Measurements from ENCODE around the gene TMEM176B. TPM values are rescaled to one million over a fixed set of nuclear protein-coding genes. Genes with fewer than 3 reads are reported as not detected.

Gene TMEM176B
- total and polyA plus RNA-seq, 12 donors, result 15.9 to 149 (median 35.6) TPM

DNA sequence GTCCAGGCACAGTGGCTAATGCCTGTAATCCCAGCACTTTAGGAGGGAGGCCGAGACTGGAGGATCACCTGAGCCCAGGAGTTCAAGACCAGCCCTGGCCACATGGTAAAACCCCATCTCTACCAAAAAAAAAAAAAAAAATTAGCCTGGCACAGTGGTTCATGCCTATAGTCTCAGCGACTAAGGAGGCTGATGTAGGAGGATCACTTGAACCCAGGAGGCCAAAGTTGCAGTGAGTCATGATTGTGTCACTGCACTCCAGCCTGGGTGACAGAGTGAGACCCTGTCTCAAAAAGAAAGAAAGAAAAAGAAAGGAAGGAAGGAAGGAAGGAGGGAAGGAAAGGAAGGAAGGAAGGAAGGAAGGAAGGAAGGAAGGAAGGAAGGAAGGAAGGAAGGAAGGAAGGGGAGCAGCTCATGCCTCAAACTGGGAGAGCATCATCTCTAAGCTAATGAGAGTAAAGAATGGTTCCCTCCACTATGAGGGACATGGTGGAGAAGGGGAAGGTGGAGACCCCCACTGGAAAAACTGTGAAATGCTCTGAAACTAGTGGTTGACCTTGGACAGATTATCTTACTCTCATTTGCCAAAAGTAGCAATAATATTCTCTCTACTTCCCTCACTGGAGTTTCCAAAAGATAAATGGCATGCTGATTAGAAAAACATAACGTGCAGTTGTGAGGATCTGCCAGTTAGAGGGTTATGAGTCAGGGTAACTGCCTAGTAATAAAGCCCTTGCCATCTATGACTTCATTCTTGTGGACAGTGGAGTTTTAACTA, 46.1 kb downstream of the TMEM176B start:
- peak overlapping the region in 9 of 10 donors; percentile 25 to 87 (median 83) for H3K27ac ChIP-seq
- H3K9me3 ChIP-seq, result no peaks in the 10 kb centered on the region
- H3K4me3 ChIP-seq, result no peak overlapping the region
- H3K36me3 ChIP-seq, result no peaks in the 10 kb centered on the region
- H3K27me3 ChIP-seq, result no peaks in the 10 kb centered on the region
- TF ChIP-seq, protein P1, sequence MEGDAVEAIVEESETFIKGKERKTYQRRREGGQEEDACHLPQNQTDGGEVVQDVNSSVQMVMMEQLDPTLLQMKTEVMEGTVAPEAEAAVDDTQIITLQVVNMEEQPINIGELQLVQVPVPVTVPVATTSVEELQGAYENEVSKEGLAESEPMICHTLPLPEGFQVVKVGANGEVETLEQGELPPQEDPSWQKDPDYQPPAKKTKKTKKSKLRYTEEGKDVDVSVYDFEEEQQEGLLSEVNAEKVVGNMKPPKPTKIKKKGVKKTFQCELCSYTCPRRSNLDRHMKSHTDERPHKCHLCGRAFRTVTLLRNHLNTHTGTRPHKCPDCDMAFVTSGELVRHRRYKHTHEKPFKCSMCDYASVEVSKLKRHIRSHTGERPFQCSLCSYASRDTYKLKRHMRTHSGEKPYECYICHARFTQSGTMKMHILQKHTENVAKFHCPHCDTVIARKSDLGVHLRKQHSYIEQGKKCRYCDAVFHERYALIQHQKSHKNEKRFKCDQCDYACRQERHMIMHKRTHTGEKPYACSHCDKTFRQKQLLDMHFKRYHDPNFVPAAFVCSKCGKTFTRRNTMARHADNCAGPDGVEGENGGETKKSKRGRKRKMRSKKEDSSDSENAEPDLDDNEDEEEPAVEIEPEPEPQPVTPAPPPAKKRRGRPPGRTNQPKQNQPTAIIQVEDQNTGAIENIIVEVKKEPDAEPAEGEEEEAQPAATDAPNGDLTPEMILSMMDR (IDR thresholded peaks at IDR 0.05), result peak in 7 of 9 donors; percentile 8 to 62 (median 50)
- intact Hi-C loops (cut with DNase I), result loop anchor here in 7 of 10 donors (2.0 to 10.0 kb wide), 9 partner anchors 15 to 389 kb away; partner anchors contain the start of genes GIMAP6 (in 2 of the 7), GIMAP8 (in 2 of the 7), GIMAP4 (in 1 of the 7) and GIMAP7 (in 1 of the 7)
- ATAC-seq, result peak; percentile 36 to 67 (median 54)
- 42 to 48% methylated on average over 3 of the region's 3 CpGs for WGBS, 2 donors
- peaks cover 20 to 68% (median 51%) of the 10 kb centered on the region in 9 donors for H3K4me1 ChIP-seq
- peak in 1 of 2 donors; percentile 43 for DNase-seq

DNA sequence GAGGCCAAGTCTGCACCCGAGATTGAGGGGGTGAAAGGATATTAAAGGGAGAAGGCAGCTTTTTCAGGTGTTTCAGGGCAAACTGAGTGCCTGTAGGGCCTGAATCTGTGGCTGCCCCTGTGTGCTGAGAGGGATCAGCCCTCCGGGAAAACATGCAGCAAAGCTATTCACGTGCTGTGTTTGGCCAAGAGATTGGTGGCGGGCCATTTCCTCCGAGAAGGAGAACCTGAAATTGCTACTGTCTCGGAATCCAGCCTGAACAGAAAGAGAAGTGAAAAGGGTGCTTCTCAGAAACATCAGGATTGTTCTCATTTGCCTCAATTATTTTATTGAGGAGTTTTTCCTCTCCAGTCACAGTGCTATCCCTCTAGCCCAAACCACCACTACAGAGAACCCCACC, 46.9 kb downstream of the TMEM176B start:
- peak overlapping the region; percentile 25 to 87 (median 82) for H3K27ac ChIP-seq
- intact Hi-C loops (cut with DNase I), result loop anchor here in 7 of 10 donors (2.0 to 10.0 kb wide), 7 partner anchors 121 to 388 kb away; partner anchors contain the start of genes GIMAP4 (in 1 of the 7), GIMAP6 (in 1 of the 7), GIMAP7 (in 1 of the 7) and GIMAP8 (in 1 of the 7)
- DNase-seq (no peak), ATAC-seq (no peak)
- no peaks in the 10 kb centered on the region for H3K27me3 ChIP-seq
- no peaks in the 10 kb centered on the region for H3K9me3 ChIP-seq
- H3K4me3 ChIP-seq, result no peak overlapping the region
- TF ChIP-seq, protein P1 (IDR thresholded peaks at IDR 0.05), result no peak
- no peaks in the 10 kb centered on the region for H3K36me3 ChIP-seq
- WGBS, 2 donors, result 43 to 50% methylated on average over 6 of the region's 6 CpGs
- peaks cover 20 to 68% (median 56%) of the 10 kb centered on the region in 9 donors for H3K4me1 ChIP-seq

GRCh38 chr7:150751702-150752101, 48.5 kb downstream of the TMEM176B start:
- peak; percentile 62 to 91 (median 86) for ATAC-seq

DNA sequence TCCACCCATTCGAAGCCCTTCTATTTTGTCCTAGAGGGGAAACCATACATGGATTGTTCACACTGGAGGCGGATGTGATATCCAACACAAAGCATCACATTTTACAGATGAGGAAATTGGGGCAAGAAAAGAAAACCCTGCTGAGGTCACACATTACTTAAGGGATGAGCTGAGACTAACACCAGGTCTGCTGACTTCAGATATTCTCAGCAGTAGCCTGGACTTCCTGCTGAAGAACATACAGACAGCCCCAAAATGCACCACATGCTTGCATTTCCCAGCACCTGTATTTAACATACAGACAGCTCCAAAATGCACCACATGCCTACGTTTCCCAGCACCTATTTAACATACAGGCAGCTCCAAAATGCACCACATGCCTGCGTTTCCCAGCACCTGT, 51.8 kb downstream of the TMEM176B start:
- peaks cover 0 to 16% (median 0%) of the 10 kb centered on the region in 9 donors for H3K36me3 ChIP-seq
- DNase-seq (no peak), ATAC-seq (no peak)
- WGBS, 2 donors, result 82 to 85% methylated on average over 4 of the region's 4 CpGs
- intact Hi-C loops (cut with DNase I), result loop anchor here in 2 of 10 donors (5.0 to 10.0 kb wide), 2 partner anchors 124 to 296 kb away; partner anchors contain the start of gene GIMAP8 (in 1 of the 2)
- H3K4me3 ChIP-seq, result no peak overlapping the region
- peak overlapping the region in 2 of 10 donors; percentile 13 to 14 for H3K27ac ChIP-seq
- H3K9me3 ChIP-seq, result no peaks in the 10 kb centered on the region
- TF ChIP-seq, protein P1 (IDR thresholded peaks at IDR 0.05), result no peak
- no peaks in the 10 kb centered on the region for H3K27me3 ChIP-seq
- H3K4me1 ChIP-seq, result peaks cover 14 to 62% (median 41%) of the 10 kb centered on the region in 9 donors

More at GRCh38 chr7:150751702-150752101, 48.5 kb downstream of the TMEM176B start:
- intact Hi-C loops (cut with DNase I), result loop anchor here in 7 of 10 donors (2.0 to 10.0 kb wide), 7 partner anchors 119 to 387 kb away; partner anchors contain the start of genes GIMAP4 (in 1 of the 7), GIMAP6 (in 1 of the 7), GIMAP7 (in 1 of the 7) and GIMAP8 (in 1 of the 7)
- H3K4me3 ChIP-seq, result no peak overlapping the region
- 11 to 18% methylated on average over 2 of the region's 2 CpGs for WGBS, 2 donors
- peak overlapping the region; percentile 24 to 87 (median 78) for H3K27ac ChIP-seq
- no peaks in the 10 kb centered on the region for H3K9me3 ChIP-seq
- no peaks in the 10 kb centered on the region for H3K36me3 ChIP-seq
- TF ChIP-seq, protein P1 (IDR thresholded peaks at IDR 0.05), result no peak
- H3K4me1 ChIP-seq, result peaks cover 20 to 62% (median 53%) of the 10 kb centered on the region in 9 donors
- no peaks in the 10 kb centered on the region for H3K27me3 ChIP-seq
- DNase-seq, result peak in 1 of 2 donors; percentile 53
